Esophagus muscularis mucosa (tissue), 4 donors: ENCODE measurements around the gene PQBP1.

ENCODE experiments used
- CTCF ChIP-seq, 3 experiments: fragments of 200-600 bp in 2 of 3; fragments of 450-650 bp in 1 of 3; sonication (generic) in 2 of 3; IDR thresholded peaks; one replicate each; pipeline ENCODE4 v1.5.1; 2017 to 2019; ENCODE audit warnings: antibody characterized with exemption in 3 of 3, mild to moderate bottlenecking in 2 of 3, moderate library complexity in 1 of 3
- EP300 ChIP-seq: sonication (generic); formaldehyde crosslinking; IDR thresholded peaks from one replicate; pipeline ENCODE4 v1.6.1; 2017; ENCODE audit warnings: antibody characterized with exemption
- POLR2A ChIP-seq: fragments of 450-650 bp; IDR thresholded peaks from one replicate; pipeline ENCODE4 v1.6.1; 2017; ENCODE audit warnings: antibody characterized with exemption, moderate library complexity, mild to moderate bottlenecking, low read depth
- POLR2AphosphoS5 ChIP-seq, 2 donors: sonication (generic); formaldehyde crosslinking; IDR thresholded peaks; one replicate each; pipeline ENCODE4 v1.6.1; 2017; ENCODE audit warnings: antibody characterized with exemption in 2 of 2

- no peak for TF ChIP-seq EP300
- TF ChIP-seq CTCF (IDR thresholded peaks at IDR 0.05): no peak
- no peak for TF ChIP-seq POLR2AphosphoS5 (IDR thresholded peaks at IDR 0.05)
- no peak for TF ChIP-seq POLR2A
Measured at GRCh38 chrX:48864210-48864609, 33.5 kb upstream of the PQBP1 start.
